CD4-positive, alpha-beta T cell treated with Interleukin-4 for 1 hour (primary cell): Measurements from ENCODE around the gene PREX1.
"Not testable (repeated sequence)": the region's sequence is repeated elsewhere in the genome, so short reads cannot be mapped to it uniquely, and the experiment has no call there.

ENCODE experiments used
- DNase-seq, 2 donors: peaks; one replicate each; pipeline ENCODE4 v3.0.0-alpha.2; 2020 to 2022

Gene PREX1, protein sequence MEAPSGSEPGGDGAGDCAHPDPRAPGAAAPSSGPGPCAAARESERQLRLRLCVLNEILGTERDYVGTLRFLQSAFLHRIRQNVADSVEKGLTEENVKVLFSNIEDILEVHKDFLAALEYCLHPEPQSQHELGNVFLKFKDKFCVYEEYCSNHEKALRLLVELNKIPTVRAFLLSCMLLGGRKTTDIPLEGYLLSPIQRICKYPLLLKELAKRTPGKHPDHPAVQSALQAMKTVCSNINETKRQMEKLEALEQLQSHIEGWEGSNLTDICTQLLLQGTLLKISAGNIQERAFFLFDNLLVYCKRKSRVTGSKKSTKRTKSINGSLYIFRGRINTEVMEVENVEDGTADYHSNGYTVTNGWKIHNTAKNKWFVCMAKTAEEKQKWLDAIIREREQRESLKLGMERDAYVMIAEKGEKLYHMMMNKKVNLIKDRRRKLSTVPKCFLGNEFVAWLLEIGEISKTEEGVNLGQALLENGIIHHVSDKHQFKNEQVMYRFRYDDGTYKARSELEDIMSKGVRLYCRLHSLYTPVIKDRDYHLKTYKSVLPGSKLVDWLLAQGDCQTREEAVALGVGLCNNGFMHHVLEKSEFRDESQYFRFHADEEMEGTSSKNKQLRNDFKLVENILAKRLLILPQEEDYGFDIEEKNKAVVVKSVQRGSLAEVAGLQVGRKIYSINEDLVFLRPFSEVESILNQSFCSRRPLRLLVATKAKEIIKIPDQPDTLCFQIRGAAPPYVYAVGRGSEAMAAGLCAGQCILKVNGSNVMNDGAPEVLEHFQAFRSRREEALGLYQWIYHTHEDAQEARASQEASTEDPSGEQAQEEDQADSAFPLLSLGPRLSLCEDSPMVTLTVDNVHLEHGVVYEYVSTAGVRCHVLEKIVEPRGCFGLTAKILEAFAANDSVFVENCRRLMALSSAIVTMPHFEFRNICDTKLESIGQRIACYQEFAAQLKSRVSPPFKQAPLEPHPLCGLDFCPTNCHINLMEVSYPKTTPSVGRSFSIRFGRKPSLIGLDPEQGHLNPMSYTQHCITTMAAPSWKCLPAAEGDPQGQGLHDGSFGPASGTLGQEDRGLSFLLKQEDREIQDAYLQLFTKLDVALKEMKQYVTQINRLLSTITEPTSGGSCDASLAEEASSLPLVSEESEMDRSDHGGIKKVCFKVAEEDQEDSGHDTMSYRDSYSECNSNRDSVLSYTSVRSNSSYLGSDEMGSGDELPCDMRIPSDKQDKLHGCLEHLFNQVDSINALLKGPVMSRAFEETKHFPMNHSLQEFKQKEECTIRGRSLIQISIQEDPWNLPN (N-terminal part only)

DNA sequence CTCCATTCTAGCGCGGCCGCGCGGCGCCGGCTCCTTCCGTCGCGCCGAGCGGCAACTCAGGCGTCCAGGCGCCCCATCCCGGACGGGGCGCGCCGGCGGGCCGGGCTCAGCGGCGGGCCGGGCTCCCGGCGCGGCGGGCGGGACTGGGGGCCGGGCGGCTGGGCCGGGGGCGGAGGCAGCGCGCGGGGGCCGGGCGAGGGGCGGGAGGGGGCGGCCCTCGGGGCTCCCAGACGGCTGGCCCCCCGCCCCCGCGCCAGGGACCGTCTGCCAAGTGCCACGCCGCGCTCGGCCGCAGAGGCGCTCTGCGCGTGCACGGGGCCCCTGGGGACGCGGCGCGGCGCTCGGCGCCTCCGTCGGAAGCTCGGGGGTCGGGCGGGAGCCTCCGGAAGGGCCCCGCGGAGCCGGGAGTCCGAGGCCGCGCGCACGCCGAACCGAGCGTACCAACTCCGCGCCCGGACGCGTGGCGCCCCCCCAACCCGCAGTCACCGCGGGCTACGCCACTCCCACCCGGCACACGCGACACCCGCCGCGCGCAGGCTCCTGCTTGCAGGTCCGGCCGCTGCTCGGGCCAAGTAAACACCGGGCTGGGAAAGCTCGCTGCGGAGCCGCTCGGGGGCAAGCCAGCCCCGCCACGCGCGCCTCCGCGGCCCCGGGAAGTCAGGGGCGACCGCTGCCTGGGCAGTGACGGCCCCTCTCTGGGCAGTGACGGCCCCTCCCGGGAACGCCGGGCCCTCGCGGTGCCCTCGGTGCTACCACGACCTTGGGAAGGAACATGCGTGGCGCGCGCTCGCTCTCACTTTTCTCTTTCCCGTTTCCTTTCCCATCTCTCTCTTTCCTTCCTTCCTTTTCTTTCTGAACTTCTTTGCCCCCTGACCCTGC lies at the start of gene PREX1:
TSS of gene PREX1 (minus strand) at position 145 of the 879 bp plus-strand sequence. CDS start at position 6, 139 bp downstream.
- peak; percentile 79 to 90 for DNase-seq

DNA sequence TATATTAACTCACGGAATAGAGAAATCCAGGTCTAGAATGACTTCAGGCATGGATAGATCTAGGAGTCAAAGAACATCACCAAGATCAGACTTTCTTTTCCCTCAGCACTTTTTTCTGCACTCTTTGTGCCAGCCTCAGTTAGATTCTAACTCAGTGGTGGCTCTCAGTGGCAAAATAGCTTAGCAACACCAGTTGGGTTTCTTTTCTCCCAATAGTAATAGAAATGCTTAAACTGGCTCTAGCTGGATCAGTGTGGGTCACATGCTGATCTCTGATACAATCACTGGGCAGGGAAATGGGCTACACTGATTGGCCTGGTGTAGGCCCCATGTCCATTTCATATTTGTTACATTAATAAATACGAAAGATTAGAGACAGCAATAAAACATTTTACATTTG lies 49.5 kb upstream of the PREX1 start:
- DNase-seq, result no peak

DNA sequence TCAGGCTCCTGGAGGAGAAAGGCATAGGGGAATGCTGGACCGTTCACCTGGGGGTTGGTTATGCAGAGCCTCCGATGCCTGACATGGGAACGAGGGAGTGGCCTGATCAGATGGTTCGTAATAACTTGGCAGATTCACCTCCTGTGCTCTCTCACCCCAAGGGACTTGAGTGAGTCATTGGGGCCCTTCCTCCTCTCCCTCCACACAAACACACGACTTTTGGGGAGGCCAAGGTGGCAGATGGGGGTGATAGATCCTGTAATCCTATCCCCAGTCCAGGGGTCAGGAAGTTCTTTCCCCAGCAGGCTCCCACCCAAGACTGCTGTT lies 48.1 kb upstream of the PREX1 start:
- peak in 1 of 2 donors; percentile 18 for DNase-seq

DNA sequence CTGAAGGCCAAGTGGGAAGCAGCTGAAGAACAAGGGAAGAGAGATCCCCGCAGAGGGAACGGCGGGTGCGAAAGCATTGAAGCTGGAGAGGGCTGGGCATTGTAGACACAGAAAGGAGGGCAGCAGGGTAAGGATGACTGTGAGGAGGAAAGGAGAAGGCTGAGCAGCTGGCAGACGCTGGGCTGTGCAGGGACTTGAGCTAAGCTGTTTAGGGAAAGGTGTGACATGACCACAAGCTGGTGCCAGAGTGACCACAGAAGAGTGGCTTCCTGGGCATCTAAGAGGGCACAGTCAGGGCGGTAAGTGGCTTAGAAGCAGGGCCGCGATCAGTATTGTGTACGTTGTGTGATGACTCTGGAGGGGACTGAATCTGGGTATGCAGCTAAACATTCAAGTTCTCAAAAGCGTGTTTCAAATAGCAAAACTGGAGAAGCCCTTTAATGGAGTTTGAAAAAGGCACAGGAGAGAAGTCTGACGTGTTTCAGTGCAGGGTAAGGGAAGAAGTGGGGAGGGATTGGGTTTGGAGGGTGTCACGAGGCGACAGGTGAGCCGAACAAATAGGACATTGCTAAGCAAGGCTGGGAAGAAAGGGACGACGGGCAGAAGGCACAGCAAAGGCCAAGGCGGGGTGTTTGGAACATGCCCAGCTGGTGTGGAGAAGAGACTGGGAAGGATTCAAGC lies 47.6 kb upstream of the PREX1 start:
- DNase-seq, result no peak

DNA sequence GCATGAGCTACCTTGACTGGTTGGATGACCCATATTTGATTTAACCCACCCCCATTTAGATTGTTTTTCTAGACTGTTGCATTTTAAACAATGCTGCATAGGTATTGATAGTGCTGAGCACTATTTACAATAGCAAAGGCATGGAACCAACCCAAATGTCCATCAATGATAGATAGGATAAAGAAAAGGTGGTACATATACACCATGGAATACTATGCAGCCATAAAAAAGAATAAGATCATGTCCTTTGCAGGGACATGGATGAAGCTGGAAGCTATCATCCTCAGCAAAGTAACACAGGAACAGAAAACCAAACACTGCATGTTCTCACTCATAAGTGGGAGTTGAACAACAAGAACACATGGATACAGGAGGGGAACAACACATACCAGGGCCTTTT lies 41.6 kb upstream of the PREX1 start:
- not testable (repeated sequence) for DNase-seq

DNA sequence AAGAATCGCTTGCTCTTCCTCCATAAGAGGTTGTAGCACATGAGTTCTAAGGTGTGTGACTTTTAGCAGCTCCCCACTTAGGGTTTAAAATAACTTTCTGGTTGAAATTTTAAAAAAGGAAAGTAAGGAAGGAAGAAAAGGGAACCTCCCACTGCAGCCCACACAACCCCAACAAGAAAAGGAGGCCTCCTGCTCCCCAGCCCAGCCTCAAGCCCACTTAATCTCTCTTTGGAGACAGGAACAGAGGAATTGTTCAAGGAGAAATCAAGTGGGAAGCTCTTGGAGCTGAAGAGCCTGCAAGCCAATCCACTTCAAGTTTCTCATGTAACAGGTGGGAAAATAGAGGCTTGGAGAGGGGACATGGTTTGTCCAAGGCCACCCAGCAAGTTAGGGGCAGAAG lies 39.1 kb upstream of the PREX1 start:
- no peak for DNase-seq

DNA sequence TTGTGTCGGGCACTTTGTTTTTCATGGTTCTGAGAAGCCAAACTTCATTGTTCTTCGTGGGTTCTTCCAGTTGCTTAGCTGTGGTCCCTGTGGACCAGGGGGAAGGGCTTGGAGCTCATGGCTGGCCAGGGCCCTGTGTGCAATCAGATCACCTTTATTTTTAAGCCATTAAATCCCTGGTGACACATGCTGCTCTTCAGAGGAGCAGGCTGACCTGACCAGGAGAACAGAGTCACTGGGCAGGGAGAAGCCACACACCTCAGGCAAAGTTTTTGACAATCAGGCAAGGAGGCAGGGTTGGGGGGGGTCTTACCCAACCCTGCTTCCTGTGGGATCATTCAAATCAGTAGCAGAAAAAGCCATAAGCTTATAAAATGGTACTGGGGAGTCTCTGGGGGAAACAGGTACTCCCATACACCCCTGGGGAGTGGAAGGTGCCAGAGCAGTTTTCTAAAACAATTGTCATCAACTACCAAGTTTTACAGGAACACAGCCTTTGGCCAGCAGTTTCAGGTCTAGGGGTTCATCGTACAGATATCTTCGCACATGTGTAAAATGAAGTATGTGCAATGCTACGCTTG lies 37.0 kb upstream of the PREX1 start:
- DNase-seq, result no peak

DNA sequence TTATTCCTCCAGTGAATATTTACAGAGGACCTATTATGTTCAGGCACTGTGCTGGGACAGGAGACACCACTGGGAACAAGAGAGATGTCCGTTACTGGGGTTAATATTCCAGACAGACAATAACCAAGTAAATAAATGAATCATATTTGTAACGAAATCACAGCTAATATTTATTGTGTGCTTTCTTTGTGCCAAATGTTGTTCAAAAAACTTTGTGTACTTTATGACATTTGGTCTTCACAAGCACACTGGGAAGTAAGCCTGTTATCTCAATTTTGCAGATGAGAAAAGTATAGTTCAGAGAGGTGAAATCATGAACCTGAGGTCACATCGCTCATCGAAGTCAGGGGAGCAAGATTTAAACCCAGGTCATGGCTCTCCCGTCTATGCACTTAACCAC lies 36.5 kb upstream of the PREX1 start:
- DNase-seq, result no peak

DNA sequence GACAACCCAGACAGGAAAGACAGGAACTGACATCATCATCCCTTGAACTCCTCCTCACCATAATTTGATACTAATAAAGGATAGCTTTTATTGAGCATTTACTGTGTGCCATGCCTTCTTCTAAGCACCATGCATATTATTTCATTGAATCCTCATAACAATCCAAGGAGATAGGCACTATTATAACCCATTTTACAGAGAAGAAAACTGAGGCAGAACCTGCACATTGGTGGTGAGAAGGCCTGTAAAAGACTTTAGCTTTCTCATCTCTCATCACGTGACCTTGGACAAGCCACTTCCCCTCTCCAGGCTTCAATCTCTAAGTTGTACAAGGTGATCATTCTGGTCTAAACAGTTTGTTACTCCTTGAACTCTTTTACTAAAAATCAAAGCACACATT lies 34.5 kb upstream of the PREX1 start:
- DNase-seq, result peak in 1 of 2 donors; percentile 8

DNA sequence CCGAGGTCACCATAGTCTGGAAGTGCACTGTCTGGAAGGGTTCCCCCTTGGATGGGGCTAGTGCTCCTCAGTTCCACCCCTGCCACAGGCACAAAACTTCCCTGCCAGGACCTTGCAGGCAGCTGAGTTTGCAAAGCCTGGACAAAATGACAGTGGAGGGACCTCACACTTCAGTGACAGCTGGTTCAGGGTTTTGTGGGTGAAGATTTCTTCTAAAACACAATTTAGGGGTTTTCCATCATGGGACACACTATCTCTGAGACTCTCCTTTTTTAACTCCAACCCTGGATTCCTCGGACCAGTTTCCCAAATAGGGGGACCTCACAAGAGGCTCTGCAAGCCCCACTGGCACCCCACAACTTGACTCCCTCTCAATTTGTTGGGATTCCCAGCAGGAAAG lies 33.6 kb upstream of the PREX1 start:
- no peak for DNase-seq

DNA sequence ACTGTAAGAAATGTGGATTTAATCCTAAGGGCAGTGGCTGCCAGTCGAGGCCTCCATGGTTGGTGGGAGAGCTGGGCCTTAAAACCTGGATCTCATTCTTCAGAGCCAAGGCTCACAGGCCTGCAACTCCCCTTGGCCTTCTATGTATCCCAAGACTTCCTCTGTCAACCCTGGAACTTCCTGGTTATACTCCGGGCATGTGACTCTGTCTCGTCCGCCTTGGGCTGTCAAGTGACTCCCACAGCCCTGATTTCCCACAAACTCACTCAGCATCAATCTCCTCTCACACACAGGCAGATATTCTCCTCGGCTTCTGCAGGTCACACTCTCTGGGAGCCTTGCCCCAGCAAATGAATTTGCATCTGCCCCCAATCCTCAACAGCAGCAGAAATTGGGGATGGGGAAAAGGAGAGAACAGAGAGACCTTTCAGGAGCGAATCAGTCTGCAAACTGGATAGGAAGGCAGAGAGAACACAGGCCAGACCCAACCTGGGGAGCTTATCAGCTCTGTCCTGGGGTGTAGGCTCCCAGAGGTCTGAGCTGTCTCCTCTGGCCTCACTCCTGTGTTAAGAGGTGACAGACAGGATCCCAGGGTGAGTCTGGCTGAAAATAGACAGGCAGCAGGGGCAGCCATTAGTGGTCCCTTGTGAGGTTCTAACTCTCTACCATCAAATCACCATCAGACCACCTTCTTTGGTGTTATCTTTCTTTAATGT lies 30.4 kb upstream of the PREX1 start:
- DNase-seq, result no peak

DNA sequence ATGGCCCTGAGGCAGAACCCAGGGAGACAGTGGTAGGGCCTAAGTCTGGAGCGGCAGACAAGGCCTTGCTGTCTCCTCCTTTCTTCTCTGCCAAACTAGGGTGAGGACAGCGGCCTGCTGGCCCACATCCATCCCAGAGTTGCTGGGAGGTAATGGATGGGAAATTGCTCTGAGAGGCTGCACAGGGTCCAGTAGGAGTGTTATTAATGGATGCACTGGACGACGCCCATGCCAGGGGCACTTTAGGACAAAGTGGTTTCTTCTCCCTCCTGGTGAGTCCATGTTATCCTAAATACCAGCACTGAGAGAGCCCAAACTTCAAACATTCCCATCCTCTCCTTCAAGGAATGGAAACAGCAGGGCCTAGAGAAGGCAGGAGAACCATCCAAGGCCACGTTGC lies 28.3 kb upstream of the PREX1 start:
- DNase-seq, result no peak

DNA sequence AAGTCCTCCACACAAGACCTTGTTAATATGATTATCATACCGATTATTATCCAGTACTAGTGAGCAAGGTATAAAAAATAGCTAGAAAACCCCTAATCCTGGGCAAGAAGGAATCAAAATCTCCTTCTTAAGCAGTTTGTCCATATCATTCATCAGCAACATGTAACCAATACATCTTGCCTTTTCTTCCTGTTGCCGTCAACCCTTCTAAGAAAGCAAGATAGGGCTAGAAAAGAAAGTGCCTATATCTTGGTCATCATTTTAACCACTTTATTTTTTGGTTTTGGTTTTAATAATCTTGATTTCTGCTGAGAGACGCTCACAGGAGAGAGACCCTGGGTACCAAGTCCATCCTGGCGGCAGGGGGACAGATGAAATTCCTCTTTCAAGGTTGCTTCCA lies 27.2 kb upstream of the PREX1 start:
- DNase-seq, result no peak

DNA sequence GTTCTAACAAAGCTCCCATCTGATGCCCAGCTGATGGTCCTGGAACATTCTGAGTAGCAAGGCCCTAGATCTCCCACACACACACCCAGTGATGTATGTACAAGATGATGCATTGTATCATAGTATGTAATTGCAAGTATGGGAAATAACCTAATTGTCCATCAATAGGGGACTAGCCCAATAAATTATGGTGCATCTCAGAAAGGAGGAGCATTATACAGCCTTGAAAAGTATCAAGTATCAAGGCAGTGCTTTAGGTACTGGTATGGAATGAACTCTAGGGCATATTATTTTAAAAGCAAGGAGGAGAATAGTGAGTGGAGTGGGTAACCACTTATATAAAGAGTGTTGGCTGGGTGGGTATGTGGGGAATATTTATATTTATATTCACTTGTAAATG lies 24.8 kb upstream of the PREX1 start:
- no peak for DNase-seq

DNA sequence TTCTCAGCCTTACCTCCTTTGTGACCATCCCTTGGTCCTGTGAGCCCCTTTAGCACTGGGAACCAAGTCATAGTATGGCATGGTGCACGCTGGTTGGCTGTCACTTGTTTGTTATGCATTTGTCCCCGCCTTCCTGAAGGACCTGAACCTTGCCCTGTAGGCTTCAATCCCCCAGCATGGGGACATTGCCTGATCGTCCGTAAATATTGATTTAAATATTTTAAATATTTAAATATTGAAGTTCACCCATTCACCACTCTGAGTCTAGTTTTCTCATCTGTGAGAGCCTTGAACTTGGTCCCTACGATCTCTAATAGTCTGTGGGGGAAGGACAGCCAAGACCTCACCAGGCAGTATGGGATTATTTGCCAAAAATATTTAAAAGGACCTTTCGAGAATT lies 23.8 kb upstream of the PREX1 start:
- DNase-seq, result no peak

DNA sequence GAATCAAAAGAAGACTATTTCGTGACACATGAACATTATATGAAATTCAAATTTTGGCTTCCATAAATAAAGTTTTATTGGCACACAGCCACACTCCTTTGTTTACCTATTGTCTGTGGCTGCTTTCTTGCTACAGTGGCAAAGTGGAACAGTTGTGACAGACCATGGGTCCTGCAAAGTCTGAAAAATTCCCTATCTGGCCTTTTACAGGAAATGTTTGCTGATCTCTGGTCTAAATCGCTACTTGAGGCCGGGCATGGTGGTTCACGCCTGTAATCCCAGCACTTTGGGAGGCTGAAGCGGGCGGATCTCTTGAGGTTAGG lies 23.1 kb upstream of the PREX1 start:
- no peak for DNase-seq

DNA sequence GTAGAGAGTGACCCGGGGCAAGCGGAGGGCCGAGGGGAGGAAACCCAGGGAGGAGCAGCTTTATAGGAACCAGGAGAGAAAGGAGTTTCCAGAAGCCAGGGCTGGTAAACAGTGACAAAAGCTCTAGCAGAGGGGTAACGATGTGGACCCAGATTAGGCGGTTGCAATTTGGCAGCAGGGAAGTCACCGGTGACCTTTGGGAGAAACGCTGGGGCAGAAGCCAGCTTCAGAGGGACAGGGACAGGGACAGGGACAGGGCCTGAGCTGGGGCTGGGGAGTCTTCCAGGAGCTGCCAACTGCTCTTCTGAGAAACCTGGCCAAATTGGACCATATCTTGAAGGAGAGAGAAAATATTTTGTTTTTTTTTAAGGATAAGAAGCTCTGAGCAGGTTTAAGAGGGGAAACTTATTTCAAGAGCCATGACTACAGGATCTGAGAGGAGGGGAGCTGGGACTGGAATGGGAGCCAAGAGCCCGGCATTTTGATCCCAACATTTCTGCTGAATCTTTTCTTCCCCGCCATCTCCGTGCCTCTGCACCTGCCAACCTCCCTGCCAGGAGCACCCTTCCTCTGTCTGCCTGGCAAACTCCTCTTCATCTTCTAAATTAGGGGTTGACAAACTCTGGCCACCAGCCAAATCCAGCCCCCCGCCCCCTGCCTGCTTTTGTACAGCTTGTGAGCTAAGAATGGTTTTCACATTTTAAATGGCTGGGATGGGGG lies 22.6 kb upstream of the PREX1 start:
- DNase-seq, result no peak

DNA sequence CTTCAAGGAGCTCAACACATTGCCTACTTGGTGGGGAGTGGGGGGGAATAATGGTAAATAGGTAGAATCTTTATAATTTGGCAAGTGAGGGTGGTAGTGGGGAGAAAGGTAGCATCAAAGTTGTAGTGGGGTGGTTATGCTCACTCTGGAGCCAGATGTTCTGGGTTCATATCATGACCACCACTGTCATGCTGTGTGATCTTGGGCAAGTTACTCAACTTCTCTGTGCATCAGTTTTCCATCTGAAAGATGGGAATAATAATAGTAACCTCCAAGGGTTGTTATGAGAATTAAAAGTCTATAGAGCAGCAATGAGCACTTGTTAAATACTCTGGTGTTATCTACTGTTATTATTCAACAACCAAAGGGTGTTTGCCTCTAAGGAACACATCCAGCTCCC lies 22.0 kb upstream of the PREX1 start:
- DNase-seq, result no peak

DNA sequence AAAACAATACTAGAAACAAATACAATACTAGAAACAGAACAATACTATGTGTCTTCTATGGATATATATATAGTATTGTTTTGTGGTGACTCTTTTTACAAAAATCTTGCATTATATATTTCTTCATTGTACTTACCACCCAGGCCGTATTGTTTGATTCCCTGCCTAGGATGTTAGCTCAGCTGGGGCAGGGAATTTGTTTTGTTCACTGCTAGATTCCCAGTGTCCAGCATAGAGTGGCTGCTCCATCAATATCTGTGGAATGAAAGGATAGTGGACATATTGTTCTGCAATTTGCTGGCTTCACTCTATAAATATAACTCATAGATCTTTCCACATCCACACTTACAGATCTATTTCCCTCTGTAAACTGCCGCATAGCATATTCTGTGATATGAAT lies 21.5 kb upstream of the PREX1 start:
- DNase-seq, result no peak
